Left ventricle myocardium superior (tissue), 1 donor: ENCODE measurements around the gene LTBP3. TPM values are rescaled to one million over a fixed set of nuclear protein-coding genes. Genes with fewer than 3 reads are reported as not detected.
A peak's percentile ranks its signal among the peaks of the same experiment; 100 is the strongest.

Experiments
- ATAC-seq: fragments of 200-7000 bp; cut with Tn5 transposase; one replicate; pipeline ENCODE4 v1.9.1; 2020; ENCODE audit warnings: mild to moderate bottlenecking, moderate library complexity
- DNase-seq: peaks from one replicate; pipeline ENCODE4 v3.0.0-alpha.2; 2020
- intact Hi-C: fragments of 100-400 bp; cut with micrococcal nuclease; formaldehyde crosslinking; loops from one replicate; pipeline ENCODE4 v1.11.0; 2022
- total RNA-seq: library from RNA; stranded (reverse); fragmentation: NEBNext Ultra II Directional; extraction: Animal tissue kit (Norgen Biotek cat#: 25700); gene quantifications from one replicate; pipeline ENCODE4 v1.2.1, GENCODE V29; 2021
- donor health status: DM: no; HTN: yes; CAD: no; lungs with severe emphysema.

Gene LTBP3
- total RNA-seq, 1 donor from 2014 or later: 77.5 TPM

- ATAC-seq (no peak), DNase-seq (no peak)
- intact Hi-C loops: loop anchor here (10.0 kb wide), 1 partner anchor 52 kb away; the partner anchor contains the start of gene KCNK7
These were observed 15.3 kb downstream of the LTBP3 start for GRCh38 chr11:65542738-65543390.

- DNase-seq: no peak
- no peak for ATAC-seq
These were observed 16.8 kb downstream of the LTBP3 start for GRCh38 chr11:65541093-65541982.

GRCh38 chr11:65540290-65541092 lies 17.7 kb downstream of the LTBP3 start:
- peak; percentile 96 for DNase-seq
- intact Hi-C loops: loop anchor here (10.0 kb wide), 1 partner anchor 54 kb away; the partner anchor contains the start of gene KCNK7
- ATAC-seq: peak; percentile 94

More at GRCh38 chr11:65541093-65541982, 16.8 kb downstream of the LTBP3 start:
- intact Hi-C loops: loop anchor here (10.0 kb wide), 1 partner anchor 53 kb away; the partner anchor contains the start of gene KCNK7

GRCh38 chr11:65539744-65540289 lies 18.3 kb downstream of the LTBP3 start:
- DNase-seq: no peak
- intact Hi-C loops: loop anchor here (10.0 kb wide), 1 partner anchor 55 kb away; the partner anchor contains the start of gene KCNK7
- peak; percentile 10 for ATAC-seq

- DNase-seq (peak; percentile 30), ATAC-seq (no peak)
- intact Hi-C loops: no loop called here
These were observed 19.0 kb downstream of the LTBP3 start for GRCh38 chr11:65538915-65539743.

- intact Hi-C loops: no loop called here
- DNase-seq (peak; percentile 35), ATAC-seq (no peak)
These were observed 19.8 kb downstream of the LTBP3 start for GRCh38 chr11:65538232-65538914.

- ATAC-seq (no peak), DNase-seq (peak; percentile 34)
- intact Hi-C loops: no loop called here
These were observed 20.4 kb downstream of the LTBP3 start for GRCh38 chr11:65537620-65538231.

- no peak for DNase-seq
- intact Hi-C loops: no loop called here
- no peak for ATAC-seq
These were observed 20.9 kb downstream of the LTBP3 start for GRCh38 chr11:65537296-65537597.

GRCh38 chr11:65536412-65537295 lies 21.5 kb downstream of the LTBP3 start:
- no peak for DNase-seq
- ATAC-seq: no peak
- intact Hi-C loops: no loop called here

- no peak for ATAC-seq
- no peak for DNase-seq
- intact Hi-C loops: no loop called here
These were observed 23.1 kb downstream of the LTBP3 start for GRCh38 chr11:65535102-65535501.

GRCh38 chr11:65532388-65533064 lies 25.6 kb downstream of the LTBP3 start:
- DNase-seq (no peak), ATAC-seq (no peak)
- intact Hi-C loops: no loop called here

- ATAC-seq (no peak), DNase-seq (no peak)
- intact Hi-C loops: no loop called here
These were observed 28.0 kb downstream of the LTBP3 start for GRCh38 chr11:65530157-65530496.

GRCh38 chr11:65529475-65530156 lies 28.5 kb downstream of the LTBP3 start:
- intact Hi-C loops: no loop called here
- no peak for ATAC-seq

GRCh38 chr11:65528819-65529350 lies 29.3 kb downstream of the LTBP3 start:
- intact Hi-C loops: no loop called here
- ATAC-seq (no peak), DNase-seq (no peak)

More at GRCh38 chr11:65529475-65530156, 28.5 kb downstream of the LTBP3 start:
- no peak for DNase-seq

- intact Hi-C loops: no loop called here
- DNase-seq (no peak), ATAC-seq (no peak)
These were observed 31.4 kb downstream of the LTBP3 start for GRCh38 chr11:65526744-65527143.
